Lung (tissue), 12 donors: Measurements from ENCODE around the gene ELOVL6. TPM values are rescaled to one million over a fixed set of nuclear protein-coding genes. Genes with fewer than 3 reads are reported as not detected.
"Not testable (repeated sequence)": the region's sequence is repeated elsewhere in the genome, so short reads cannot be mapped to it uniquely, and the experiment has no call there.

ENCODE experiments used
- ATAC-seq: fragments of 200-7000 bp; cut with Tn5 transposase; one replicate; pipeline ENCODE4 v1.9.1; 2020; ENCODE audit warnings: moderate number of reproducible peaks; ENCODE audit not compliant: insufficient read depth, low FRiP score
- DNase-seq, 3 donors: peaks; one replicate each; pipeline ENCODE4 v3.0.0-alpha.2; 2013 to 2017
- H3K27ac ChIP-seq, 2 donors: one replicate each; pipeline ENCODE4 v1.5.1; 2013; ENCODE audit warnings: mild to moderate bottlenecking in 2 of 2, moderate library complexity in 2 of 2, control low read depth in 1 of 2, inconsistent platforms in 1 of 2, low read depth in 1 of 2, low read length in 1 of 2
- H3K27me3 ChIP-seq, 3 donors: one replicate each; pipeline ENCODE4 v1.5.1; 2013; ENCODE audit warnings: low read length in 2 of 3; ENCODE audit not compliant: control insufficient read depth in 3 of 3, insufficient read depth in 3 of 3
- H3K36me3 ChIP-seq, 4 donors: one replicate each; pipeline ENCODE4 v1.5.1; 2013; ENCODE audit warnings: low read length in 4 of 4, mild to moderate bottlenecking in 1 of 4, moderate library complexity in 1 of 4; ENCODE audit not compliant: control insufficient read depth in 4 of 4, insufficient read depth in 4 of 4
- H3K4me1 ChIP-seq, 5 donors: one replicate each; pipeline ENCODE4 v1.5.1; 2013; ENCODE audit warnings: low read length in 5 of 5, mild to moderate bottlenecking in 2 of 5, moderate library complexity in 1 of 5; ENCODE audit not compliant: control insufficient read depth in 5 of 5, insufficient read depth in 5 of 5
- H3K4me3 ChIP-seq: one replicate; pipeline ENCODE4 v1.5.1; 2013; ENCODE audit warnings: mild to moderate bottlenecking, control low read depth, moderate library complexity
- H3K9ac ChIP-seq, 2 donors: one replicate each; pipeline ENCODE4 v1.5.1; 2013; ENCODE audit warnings: low read length in 2 of 2, control low read depth in 1 of 2; ENCODE audit not compliant: insufficient read depth in 1 of 2
- H3K9me3 ChIP-seq, 4 donors: one replicate each; pipeline ENCODE4 v1.5.1; 2013; ENCODE audit warnings: low read length in 3 of 4, mild to moderate bottlenecking in 1 of 4, moderate library complexity in 1 of 4; ENCODE audit not compliant: control insufficient read depth in 4 of 4, insufficient read depth in 3 of 4
- WGBS, 2 donors: extraction: QIAGEN DNeasy Blood & Tissue Kit; methylation state at CpG; one replicate each; pipeline ENCODE4 v1.1.7; 2013; 5-methylcytosine and 5-hydroxymethylcytosine counted together
- polyA plus RNA-seq, 2 donors: library from polyadenylated mRNA; stranded (reverse); fragments of 200-250 nt; gene quantifications; one replicate each; pipeline ENCODE4 v1.2.1, GENCODE V29; 2013
- total RNA-seq, 2 donors: library from RNA; depleted of rRNA in 1 of 2; stranded (reverse); fragments of >200 nt in 1 of 2; gene quantifications; one replicate each; pipeline ENCODE4 v1.2.1, GENCODE V29; 2014 to 2021
- TF ChIP-seq, protein P1 (sequence below): IDR thresholded peaks from 2 replicates; pipeline ENCODE4 v1.5.1; 2012; ENCODE audit warnings: mild to moderate bottlenecking; ENCODE audit errors: control extremely low read depth, extremely low read depth
- donor health status: control.
- donor health status: control.
- donor health status: Bipolar disorder and iron deficiency.
- donor health status: healthy.
- donor health status: DM: yes; HTN: yes; CAD: no.

ELOVL6 gene
- total and polyA plus RNA-seq, 4 donors: 5.5 to 21.1 (median 12.7) TPM

DNA sequence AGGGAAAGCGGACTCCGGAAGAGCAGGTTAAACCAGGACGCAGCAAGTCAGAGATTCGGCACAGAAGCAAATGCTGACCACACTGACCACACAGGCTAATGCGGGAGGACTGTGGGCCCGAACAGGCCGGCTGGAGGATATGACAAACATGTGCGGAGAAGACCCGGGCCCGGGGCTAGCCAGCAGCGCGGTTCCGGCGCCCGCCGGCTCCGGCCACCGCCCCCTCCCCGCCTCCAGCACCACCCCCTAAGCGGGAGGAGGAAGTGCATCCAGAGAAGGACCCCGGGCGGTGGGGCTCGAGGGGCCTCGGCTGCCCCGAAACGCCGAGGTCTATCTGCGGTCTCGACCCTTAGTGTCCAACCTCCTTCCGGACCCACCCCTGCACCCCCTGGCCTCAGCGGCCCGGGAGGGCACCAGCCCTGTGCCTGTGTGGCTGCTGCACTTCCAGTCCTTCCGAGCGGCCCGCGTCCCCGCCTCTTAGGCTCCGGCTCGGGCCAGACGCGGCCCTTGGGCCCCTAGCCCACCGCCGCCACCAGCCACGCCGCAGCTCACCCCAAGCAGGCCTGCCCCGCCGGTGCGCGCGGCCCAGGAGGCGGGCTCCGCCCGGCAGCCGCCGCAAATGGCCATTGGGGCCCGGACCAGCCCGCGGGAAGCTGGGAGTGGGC lies 2.1 kb downstream of the ELOVL6 start:
- ATAC-seq (peak; percentile 53), DNase-seq (peak; percentile 82 to 88 (median 84))
- TF ChIP-seq, protein P1, sequence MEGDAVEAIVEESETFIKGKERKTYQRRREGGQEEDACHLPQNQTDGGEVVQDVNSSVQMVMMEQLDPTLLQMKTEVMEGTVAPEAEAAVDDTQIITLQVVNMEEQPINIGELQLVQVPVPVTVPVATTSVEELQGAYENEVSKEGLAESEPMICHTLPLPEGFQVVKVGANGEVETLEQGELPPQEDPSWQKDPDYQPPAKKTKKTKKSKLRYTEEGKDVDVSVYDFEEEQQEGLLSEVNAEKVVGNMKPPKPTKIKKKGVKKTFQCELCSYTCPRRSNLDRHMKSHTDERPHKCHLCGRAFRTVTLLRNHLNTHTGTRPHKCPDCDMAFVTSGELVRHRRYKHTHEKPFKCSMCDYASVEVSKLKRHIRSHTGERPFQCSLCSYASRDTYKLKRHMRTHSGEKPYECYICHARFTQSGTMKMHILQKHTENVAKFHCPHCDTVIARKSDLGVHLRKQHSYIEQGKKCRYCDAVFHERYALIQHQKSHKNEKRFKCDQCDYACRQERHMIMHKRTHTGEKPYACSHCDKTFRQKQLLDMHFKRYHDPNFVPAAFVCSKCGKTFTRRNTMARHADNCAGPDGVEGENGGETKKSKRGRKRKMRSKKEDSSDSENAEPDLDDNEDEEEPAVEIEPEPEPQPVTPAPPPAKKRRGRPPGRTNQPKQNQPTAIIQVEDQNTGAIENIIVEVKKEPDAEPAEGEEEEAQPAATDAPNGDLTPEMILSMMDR: no peak
- 0 to 1% methylated on average over 54 to 58 of the region's 58 CpGs for WGBS, 2 donors
- no peaks in the 10 kb centered on the region for H3K36me3 ChIP-seq
- H3K4me3 ChIP-seq: peak overlapping the region; percentile 88
- peak overlapping the region; percentile 80 to 82 for H3K9ac ChIP-seq
- peak overlapping the region; percentile 86 to 92 for H3K27ac ChIP-seq
- no peaks in the 10 kb centered on the region for H3K27me3 ChIP-seq
- peaks cover 0 to 30% (median 12%) of the 10 kb centered on the region in 5 donors for H3K4me1 ChIP-seq
- H3K9me3 ChIP-seq: no peaks in the 10 kb centered on the region

- WGBS, 2 donors: 23 to 28% methylated on average over 11 of the region's 11 CpGs
- Histone ChIP-seq H3K4me3 (peak overlapping the region; percentile 88), H3K27ac (peak overlapping the region in 1 of 2 donors; percentile 92), H3K4me1 (peaks cover 0 to 30% (median 14%) of the 10 kb centered on the region in 5 donors), H3K9me3 (no peaks in the 10 kb centered on the region), H3K36me3 (no peaks in the 10 kb centered on the region), H3K27me3 (no peaks in the 10 kb centered on the region), H3K9ac (peak overlapping the region; percentile 80 to 82)
- ATAC-seq: no peak
- peak in 1 of 3 donors; percentile 33 for DNase-seq
- TF ChIP-seq, protein P1: no peak
These were observed 2.7 kb downstream of the ELOVL6 start for GRCh38 chr4:110195561-110196205.

DNA sequence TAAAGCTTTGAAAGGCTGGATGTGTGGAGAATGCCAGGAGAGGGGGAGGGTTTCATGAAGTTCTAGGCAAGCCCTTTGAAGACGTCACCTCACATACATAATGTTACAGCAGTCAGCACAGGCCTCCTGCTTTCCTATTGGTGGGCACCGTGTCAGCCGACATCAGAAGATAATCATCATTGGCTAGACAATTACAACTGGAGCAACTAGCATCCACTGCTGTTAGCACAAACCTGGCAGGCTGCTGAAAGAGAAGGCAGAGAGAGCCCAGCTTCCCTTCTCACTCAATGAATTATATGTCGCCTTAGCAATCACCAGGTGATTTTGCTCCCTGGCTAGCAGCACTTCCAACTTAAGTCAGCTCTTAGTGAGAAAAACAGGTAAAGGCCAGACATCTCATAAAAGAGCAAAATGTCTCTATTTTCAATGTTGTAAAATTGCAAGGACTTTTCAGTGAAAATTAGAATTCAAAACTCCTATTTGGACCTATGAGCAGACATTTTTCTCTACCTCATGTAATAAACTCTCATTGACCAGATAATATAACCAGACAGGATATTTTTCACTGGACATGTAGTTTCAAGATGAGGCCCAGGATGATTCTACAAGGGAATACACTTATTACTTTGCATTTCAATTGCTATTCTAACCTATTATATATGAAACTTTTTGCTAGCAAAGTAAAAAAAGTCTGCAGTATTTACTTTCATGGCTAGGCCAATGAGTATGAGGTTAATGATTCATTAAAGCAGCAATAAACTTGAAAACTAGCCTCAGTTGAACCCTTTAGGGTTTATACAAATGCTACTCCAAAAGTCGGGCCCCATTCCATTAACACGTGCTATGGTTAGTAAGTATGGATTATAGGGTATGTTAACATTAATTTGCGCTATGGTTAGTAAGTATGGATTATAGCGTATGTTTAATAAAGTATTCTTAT lies 4.3 kb downstream of the ELOVL6 start:
- ATAC-seq (no peak), DNase-seq (peak; percentile 93 to 98 (median 97))
- Histone ChIP-seq H3K27me3 (no peaks in the 10 kb centered on the region), H3K4me1 (peaks cover 0 to 28% (median 13%) of the 10 kb centered on the region in 5 donors), H3K4me3 (no peak overlapping the region), H3K9me3 (no peaks in the 10 kb centered on the region), H3K27ac (no peak overlapping the region), H3K9ac (peak overlapping the region in 1 of 2 donors; percentile 42), H3K36me3 (no peaks in the 10 kb centered on the region)
- 53 to 57% methylated on average over 8 of the region's 8 CpGs for WGBS, 2 donors
- TF ChIP-seq, protein P1: no peak

DNA sequence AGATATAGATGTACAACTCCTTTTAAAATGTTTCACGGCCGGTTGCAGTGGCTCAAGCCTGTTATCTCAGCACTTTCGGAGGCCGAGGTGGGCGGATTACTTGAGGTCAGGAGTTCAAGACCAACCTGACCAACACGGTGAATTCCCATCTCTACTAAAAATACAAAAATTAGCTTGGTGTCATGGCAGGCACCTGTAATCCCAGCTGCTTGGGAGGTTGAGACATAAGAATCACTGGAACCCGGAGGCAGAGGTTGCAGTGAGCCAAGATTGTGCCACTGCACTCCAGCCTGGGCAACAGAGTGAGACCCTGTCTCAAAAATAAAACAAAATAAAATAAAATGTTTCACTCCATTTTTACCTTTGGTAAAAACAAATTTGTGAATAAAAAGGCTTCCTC lies 5.1 kb downstream of the ELOVL6 start:
- not testable (repeated sequence) for H3K9me3 ChIP-seq, ATAC-seq, H3K4me3 ChIP-seq, H3K36me3 ChIP-seq, H3K9ac ChIP-seq, H3K27me3 ChIP-seq, H3K27ac ChIP-seq, DNase-seq
- peaks cover 0 to 27% (median 12%) of the 10 kb centered on the region in 5 donors for H3K4me1 ChIP-seq
- 84% methylated on average over 7 of the region's 7 CpGs for WGBS, 2 donors
